Mammary epithelial cell (primary cell): ENCODE data around the gene ATP5F1D.

ENCODE experiments used
- EZH2 ChIP-seq: IDR thresholded peaks from 2 replicates; pipeline ENCODE4 v1.6.1; 2012; ENCODE audit warnings: low read length, inconsistent platforms, borderline replicate concordance
- TF ChIP-seq, protein P1 (sequence below), 2 donors: IDR thresholded peaks in 1 of 2; conservative IDR thresholded peaks in 1 of 2; 2 replicates each; pipeline ENCODE4 v1.5.1; 2011 to 2012; ENCODE audit warnings: inconsistent platforms in 2 of 2, low read length in 2 of 2, mild to moderate bottlenecking in 2 of 2, control low read depth in 1 of 2, low read depth in 1 of 2; ENCODE audit not compliant: insufficient read depth in 1 of 2; ENCODE audit errors: extremely low read depth in 1 of 2

DNA sequence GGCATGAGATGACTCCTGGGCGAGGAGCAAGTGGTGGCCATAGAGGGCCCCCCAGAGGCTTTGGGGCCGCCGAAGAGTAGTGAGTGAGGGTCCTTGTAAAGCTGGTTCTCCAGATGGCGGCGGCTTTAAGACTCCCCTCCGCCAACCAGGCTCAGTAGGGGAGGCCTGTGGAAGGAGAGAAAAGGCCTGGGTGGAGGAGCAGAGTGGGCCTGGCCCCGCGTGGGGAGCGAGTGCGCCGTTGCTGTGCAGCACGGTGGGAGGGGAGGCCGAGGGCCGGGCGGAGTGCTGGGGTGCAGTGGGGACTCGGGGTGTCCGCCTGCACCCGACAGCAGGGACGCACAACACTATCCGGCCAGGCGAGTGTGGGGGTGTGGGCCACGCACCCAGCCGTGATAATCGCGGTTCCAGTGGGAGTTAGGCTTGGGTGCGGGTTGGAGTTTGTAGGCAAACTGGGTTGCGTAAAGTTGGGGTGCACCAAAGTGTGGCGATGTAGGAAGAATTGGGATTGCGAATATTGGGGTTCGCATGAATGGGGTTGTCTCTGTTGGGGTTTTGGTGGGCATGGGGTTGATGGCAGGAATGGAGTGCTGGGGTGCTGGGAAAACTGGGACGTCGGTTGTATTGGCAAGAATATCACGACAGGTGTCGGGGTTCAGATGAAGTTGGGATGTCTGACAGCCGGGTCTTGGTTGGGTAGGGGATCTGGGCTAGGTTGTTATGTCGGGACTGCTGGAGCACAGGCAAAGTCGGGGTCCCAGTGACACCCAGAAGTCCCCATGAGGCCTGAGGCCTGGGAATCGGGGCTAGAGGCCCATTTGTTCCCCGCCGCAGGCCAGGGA lies 26.9 kb downstream of the ATP5F1D start:
- TF ChIP-seq, protein P1, sequence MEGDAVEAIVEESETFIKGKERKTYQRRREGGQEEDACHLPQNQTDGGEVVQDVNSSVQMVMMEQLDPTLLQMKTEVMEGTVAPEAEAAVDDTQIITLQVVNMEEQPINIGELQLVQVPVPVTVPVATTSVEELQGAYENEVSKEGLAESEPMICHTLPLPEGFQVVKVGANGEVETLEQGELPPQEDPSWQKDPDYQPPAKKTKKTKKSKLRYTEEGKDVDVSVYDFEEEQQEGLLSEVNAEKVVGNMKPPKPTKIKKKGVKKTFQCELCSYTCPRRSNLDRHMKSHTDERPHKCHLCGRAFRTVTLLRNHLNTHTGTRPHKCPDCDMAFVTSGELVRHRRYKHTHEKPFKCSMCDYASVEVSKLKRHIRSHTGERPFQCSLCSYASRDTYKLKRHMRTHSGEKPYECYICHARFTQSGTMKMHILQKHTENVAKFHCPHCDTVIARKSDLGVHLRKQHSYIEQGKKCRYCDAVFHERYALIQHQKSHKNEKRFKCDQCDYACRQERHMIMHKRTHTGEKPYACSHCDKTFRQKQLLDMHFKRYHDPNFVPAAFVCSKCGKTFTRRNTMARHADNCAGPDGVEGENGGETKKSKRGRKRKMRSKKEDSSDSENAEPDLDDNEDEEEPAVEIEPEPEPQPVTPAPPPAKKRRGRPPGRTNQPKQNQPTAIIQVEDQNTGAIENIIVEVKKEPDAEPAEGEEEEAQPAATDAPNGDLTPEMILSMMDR (conservative IDR thresholded peaks at IDR 0.05 in 1 of 2, IDR thresholded peaks at IDR 0.05 in 1 of 2; ENCODE audit: extremely low read depth in 1 of 2, insufficient read depth in 1 of 2, low read depth in 1 of 2, low read length in 2 of 2): no peak
- TF ChIP-seq EZH2: no peak
